Measurements from ENCODE around the gene DMBX1.

The DMBX1 gene

DNA sequence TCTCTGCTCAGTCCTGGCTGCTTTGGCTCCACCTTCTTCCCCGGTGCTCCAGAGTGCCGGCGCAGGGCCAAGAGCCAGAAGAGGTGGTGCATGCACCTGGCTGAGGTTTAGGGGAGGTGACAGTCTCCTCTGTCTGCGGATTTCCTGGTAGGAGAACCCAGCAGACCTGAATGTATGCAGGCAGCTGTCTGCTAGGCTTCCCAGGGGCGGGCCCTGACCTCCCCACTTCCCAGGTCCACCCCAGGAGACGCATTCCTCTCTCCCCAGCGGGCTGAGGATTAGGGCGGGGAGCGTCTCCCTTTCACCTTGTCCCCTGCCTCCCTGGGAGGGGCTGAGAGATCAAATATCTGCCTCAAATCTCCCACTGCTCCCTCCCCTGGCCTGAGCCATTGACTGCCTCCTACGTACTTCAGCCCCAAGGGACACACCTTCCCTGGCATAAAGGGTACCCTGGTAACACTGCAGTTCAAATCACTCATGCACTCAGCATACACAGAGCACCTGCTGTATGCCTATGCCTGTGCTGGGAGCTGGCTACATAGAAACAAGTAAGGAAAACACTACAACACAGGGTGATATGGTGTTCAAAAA, 27.5 kb downstream of the DMBX1 start:
- Histone ChIP-seq H3K27ac (ENCODE audit: low read length) (no peak overlapping the region), H3K4me1 (ENCODE audit: control insufficient read depth, insufficient read depth, low read length) (peaks cover 17% of the 10 kb centered on the region), H3K4me3 (ENCODE audit: low read length) (no peak overlapping the region), H3K27me3 (ENCODE audit: control insufficient read depth, insufficient read depth, low read length) (no peaks in the 10 kb centered on the region), H3K9me3 (ENCODE audit: control insufficient read depth, insufficient read depth, low read length) (no peaks in the 10 kb centered on the region), H3K36me3 (ENCODE audit: control insufficient read depth, insufficient read depth, low read length) (no peaks in the 10 kb centered on the region)
- no peak for DNase-seq (ENCODE audit: low read depth, low spot score)
- WGBS (ENCODE audit: insufficient coverage, insufficient read length) = no CpG with 5 or more reads among the region's 10 CpGs

DNA sequence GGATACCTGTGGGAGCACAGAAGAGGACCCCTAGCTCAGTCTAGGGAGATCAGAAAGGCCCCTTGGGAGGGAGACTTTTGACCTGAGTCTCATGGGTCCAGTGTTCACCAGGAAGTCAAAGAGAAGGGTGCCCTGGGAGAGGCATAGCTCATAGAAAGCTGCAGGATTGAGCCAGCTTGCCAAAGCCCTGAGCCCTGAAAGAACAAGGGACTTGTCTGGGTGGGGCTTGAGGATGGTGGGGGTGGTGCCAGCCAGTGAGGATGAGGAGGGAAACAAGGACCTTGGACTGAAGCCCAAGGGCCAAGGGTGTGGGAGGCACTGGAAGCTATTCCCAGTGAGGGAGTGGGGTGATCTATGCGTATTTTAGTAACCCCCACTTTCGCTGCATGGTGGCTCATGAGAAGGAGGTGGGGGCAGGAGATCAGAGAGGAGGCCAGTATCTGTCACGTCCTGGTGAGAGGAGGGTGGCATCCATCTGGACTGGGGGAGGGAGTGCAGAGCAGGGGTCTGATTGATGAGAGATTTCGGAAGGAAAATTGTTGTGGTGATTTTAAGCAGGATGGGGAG, 28.4 kb downstream of the DMBX1 start:
- Histone ChIP-seq H3K27ac (ENCODE audit: low read length) (no peak overlapping the region), H3K9me3 (ENCODE audit: control insufficient read depth, insufficient read depth, low read length) (no peaks in the 10 kb centered on the region), H3K4me3 (ENCODE audit: low read length) (no peak overlapping the region), H3K36me3 (ENCODE audit: control insufficient read depth, insufficient read depth, low read length) (no peaks in the 10 kb centered on the region), H3K4me1 (ENCODE audit: control insufficient read depth, insufficient read depth, low read length) (peaks cover 18% of the 10 kb centered on the region), H3K27me3 (ENCODE audit: control insufficient read depth, insufficient read depth, low read length) (no peaks in the 10 kb centered on the region)
- no CpG with 5 or more reads among the region's 4 CpGs for WGBS (ENCODE audit: insufficient coverage, insufficient read length)
- DNase-seq (ENCODE audit: low read depth, low spot score) = no peak

DNA sequence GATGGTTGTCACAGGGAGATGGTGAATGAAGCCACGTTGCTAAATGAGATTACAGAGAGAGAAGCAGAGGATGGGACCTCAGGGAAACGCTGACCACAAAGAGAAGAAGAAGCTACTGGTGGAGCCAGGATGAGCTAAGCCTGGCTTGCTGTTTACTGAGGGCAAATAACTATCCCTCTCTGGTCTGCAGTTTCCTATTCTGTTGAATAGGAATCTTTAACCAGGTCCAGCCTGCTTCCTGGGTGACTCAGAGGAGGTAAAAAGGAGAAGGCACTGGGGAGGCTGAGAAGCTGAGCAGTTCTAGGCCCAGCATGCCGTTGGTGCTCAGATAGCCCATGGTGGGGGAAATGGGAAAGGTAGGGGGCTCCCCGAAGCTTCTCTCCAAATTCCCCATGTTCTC, 29.6 kb downstream of the DMBX1 start:
- H3K27ac ChIP-seq (ENCODE audit: low read length) = no peak overlapping the region

DNA sequence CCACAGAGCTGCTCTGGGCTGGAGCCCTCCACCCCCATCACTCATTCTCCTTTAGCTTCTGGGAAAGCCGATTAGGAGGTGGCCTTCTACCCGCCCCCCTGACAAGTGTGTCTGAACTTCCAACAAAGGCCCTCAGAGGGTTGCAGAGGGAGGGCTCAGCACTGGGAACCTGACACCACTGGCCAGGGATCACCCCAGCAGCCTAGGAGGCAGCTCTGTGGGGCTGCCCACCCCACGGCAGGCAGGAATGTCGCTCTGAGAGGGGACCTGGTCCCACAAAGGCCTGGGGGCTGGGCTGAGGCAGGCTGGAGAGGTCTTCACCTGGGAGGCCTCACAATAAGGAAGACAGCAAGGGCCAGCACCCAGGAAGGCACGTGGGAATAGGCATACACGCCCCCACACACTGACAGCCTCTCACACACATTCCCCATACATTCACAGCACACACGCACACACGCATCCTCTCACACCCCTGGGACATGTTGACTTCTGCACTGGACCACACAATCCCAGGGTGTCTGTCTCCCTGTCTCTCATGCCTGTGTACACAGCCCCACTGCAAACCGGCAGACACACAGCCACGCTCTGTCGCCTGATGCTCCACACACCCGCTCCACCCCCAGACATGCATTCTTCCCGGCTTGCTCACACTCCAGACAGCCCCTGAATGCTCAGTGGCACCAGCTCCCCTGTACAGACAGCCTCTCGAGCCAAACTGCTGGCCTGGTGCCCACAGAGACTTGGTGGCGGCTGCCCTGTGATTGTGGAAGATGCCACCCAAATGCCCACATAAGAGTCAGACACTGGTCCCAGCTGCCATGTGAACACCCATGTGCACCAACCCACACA, 30.7 kb downstream of the DMBX1 start:
- DNase-seq (ENCODE audit: low read depth, low spot score) = no peak
- no peaks in the 10 kb centered on the region; the same call in 1 of the 2 replicates for H3K27me3 ChIP-seq (ENCODE audit: control insufficient read depth, insufficient read depth, low read length)
- H3K9me3 ChIP-seq (ENCODE audit: control insufficient read depth, insufficient read depth, low read length) = no peaks in the 10 kb centered on the region
- no CpG with 5 or more reads among the region's 15 CpGs for WGBS (ENCODE audit: insufficient coverage, insufficient read length)
- no peak overlapping the region for H3K27ac ChIP-seq (ENCODE audit: low read length)
- no peaks in the 10 kb centered on the region for H3K36me3 ChIP-seq (ENCODE audit: control insufficient read depth, insufficient read depth, low read length)
- H3K4me1 ChIP-seq (ENCODE audit: control insufficient read depth, insufficient read depth, low read length) = peaks cover 18% of the 10 kb centered on the region
- H3K4me3 ChIP-seq (ENCODE audit: low read length) = no peak overlapping the region

More for the DNA sequence above, 29.6 kb downstream of the DMBX1 start:
- H3K36me3 ChIP-seq (ENCODE audit: control insufficient read depth, insufficient read depth, low read length) = no peaks in the 10 kb centered on the region
- no CpG with 5 or more reads among the region's 4 CpGs for WGBS (ENCODE audit: insufficient coverage, insufficient read length)
- no peak overlapping the region for H3K4me3 ChIP-seq (ENCODE audit: low read length)
- H3K27me3 ChIP-seq (ENCODE audit: control insufficient read depth, insufficient read depth, low read length) = no peaks in the 10 kb centered on the region; the same call in 1 of the 2 replicates
- no peaks in the 10 kb centered on the region for H3K9me3 ChIP-seq (ENCODE audit: control insufficient read depth, insufficient read depth, low read length)
- no peak for DNase-seq (ENCODE audit: low read depth, low spot score)
- peaks cover 18% of the 10 kb centered on the region for H3K4me1 ChIP-seq (ENCODE audit: control insufficient read depth, insufficient read depth, low read length)

DNA sequence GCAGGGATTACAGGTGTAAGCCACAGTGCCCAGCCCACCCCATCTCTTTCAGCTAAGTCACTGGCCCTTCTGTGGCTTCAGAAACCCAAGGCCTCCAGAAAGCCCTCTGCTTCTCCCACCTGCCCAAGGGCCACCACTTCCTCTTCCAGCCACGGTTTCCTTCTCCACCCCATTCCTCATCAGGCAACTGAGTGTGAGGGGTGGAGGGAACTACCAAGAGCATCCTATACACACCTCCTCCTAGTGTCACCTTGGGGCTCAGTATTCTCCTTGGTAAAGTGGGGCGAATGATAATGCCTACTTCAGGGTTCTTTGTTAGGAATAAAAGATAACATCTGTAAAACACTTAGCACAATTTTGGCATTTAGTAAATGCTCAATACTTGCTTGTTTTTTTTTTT, 31.8 kb downstream of the DMBX1 start:
- WGBS (ENCODE audit: insufficient coverage, insufficient read length) = no CpG with 5 or more reads among the region's 2 CpGs
- Histone ChIP-seq H3K27me3 (ENCODE audit: control insufficient read depth, insufficient read depth, low read length) (peaks cover 7% of the 10 kb centered on the region; the same call in 1 of the 2 replicates), H3K27ac (ENCODE audit: low read length) (no peak overlapping the region), H3K9me3 (ENCODE audit: control insufficient read depth, insufficient read depth, low read length) (no peaks in the 10 kb centered on the region), H3K4me3 (ENCODE audit: low read length) (no peak overlapping the region), H3K4me1 (ENCODE audit: control insufficient read depth, insufficient read depth, low read length) (peaks cover 22% of the 10 kb centered on the region), H3K36me3 (ENCODE audit: control insufficient read depth, insufficient read depth, low read length) (no peaks in the 10 kb centered on the region)
- no peak for DNase-seq (ENCODE audit: low read depth, low spot score)

DNA sequence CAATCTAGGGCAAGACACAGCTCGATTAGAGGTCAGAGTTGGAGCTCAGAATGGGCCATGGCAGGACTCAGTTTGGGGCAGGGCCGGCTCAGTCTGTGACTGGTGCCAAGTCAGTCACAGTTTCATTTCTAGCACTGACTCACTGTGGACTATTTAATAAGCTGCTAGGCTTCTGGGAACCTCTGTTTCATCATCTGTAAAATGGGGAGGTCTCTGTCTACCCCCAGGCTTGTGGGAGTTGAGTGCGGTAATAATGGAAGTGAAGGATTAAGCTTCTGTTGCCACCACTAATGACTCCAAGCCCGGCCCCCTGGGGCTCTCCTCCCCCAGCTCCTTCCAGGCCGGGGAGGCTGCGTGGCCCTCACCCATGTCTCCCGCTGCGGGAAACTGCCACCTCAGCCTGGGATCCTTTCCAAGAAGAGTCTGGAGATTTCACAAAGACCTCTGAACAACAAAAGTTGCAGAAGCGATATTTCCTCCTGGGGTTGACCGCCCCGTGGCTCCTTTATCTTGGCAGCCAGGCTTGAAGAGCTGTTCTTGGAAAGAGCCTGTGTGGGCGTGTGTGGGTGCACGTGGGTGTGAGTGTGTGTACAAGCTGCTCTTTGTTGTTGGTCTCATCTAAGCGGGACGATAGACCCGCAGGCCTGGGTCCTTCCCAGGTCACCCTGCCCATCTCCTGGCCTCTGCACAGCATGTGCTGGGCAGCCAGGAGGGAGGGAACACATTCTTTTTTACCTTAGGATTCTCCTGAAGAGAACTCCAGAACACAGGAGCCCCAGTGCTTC, 32.7 kb downstream of the DMBX1 start:
- Histone ChIP-seq H3K27ac (ENCODE audit: low read length) (no peak overlapping the region), H3K4me3 (ENCODE audit: low read length) (no peak overlapping the region), H3K27me3 (ENCODE audit: control insufficient read depth, insufficient read depth, low read length) (peaks cover 8% of the 10 kb centered on the region; the same call in 1 of the 2 replicates), H3K36me3 (ENCODE audit: control insufficient read depth, insufficient read depth, low read length) (no peaks in the 10 kb centered on the region), H3K4me1 (ENCODE audit: control insufficient read depth, insufficient read depth, low read length) (peaks cover 20% of the 10 kb centered on the region), H3K9me3 (ENCODE audit: control insufficient read depth, insufficient read depth, low read length) (no peaks in the 10 kb centered on the region)
- WGBS (ENCODE audit: insufficient coverage, insufficient read length) = no CpG with 5 or more reads among the region's 16 CpGs
- DNase-seq (ENCODE audit: low read depth, low spot score) = no peak

DNA sequence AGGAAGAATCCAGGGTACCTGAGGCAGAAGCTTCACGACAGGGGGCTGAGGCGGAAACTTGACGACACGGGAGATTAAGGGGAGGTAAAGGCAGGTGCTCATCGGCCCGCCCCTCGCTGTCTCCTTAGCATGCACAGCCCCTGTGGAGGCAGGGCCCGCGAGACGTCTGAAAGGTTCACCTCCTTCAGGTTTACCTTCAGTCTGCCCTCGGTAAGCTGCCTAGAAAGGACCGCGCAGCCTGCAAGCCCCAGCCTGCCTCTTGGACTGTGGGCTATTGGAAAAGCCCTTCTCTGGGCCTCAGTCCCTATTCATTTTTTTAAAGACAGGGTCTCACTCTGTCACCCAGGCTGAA, 33.3 kb downstream of the DMBX1 start:
- no peak for DNase-seq (ENCODE audit: low read depth, low spot score)
- Histone ChIP-seq H3K4me1 (ENCODE audit: control insufficient read depth, insufficient read depth, low read length) (peaks cover 19% of the 10 kb centered on the region), H3K27me3 (ENCODE audit: control insufficient read depth, insufficient read depth, low read length) (peaks cover 10% of the 10 kb centered on the region; the same call in 1 of the 2 replicates), H3K9me3 (ENCODE audit: control insufficient read depth, insufficient read depth, low read length) (no peaks in the 10 kb centered on the region), H3K36me3 (ENCODE audit: control insufficient read depth, insufficient read depth, low read length) (no peaks in the 10 kb centered on the region), H3K27ac (ENCODE audit: low read length) (no peak overlapping the region), H3K4me3 (ENCODE audit: low read length) (no peak overlapping the region)
- no CpG with 5 or more reads among the region's 13 CpGs for WGBS (ENCODE audit: insufficient coverage, insufficient read length)

DNA sequence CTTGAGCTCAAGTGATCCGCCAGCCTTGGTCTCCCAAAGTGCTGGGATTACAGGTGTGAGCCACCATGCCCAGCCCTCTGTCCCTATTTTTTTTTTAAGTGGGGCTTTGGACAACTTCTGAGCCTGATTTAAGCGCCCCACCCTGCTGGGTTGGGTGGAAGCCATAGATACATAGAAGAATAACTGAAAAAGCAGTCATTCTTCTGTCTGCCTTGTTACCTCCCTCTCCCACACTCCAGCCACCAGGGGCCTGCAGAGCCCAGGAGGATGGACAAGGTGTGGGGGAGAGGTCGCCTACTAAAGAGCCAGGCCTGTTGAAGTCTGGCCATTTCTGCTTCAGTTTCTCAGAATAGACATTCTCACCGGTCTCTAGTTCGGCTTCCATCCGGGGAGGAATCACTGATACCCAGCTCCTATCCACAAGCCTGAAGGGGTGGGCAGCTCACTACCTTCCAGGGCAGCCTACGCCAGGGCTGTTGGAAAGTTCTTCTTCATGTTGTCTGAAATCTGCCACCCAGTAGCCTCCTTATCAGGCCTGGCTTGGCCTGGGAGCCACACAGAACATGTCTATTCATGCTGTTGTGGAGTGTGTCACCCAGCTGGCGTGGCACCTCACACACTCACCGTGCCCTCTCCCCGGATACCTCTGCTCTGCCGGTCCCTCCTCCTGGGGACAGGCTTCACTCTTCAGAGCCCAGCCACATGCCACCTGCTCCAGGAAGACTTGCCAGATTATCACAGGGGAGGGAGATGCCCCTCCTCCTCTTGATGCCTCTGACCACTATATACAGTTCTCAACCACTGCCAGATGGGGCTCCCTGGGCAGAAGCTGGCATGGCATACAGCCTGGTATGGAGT, 34.1 kb downstream of the DMBX1 start:
- Histone ChIP-seq H3K36me3 (ENCODE audit: control insufficient read depth, insufficient read depth, low read length) (no peaks in the 10 kb centered on the region), H3K4me1 (ENCODE audit: control insufficient read depth, insufficient read depth, low read length) (peaks cover 17% of the 10 kb centered on the region), H3K9me3 (ENCODE audit: control insufficient read depth, insufficient read depth, low read length) (no peaks in the 10 kb centered on the region), H3K4me3 (ENCODE audit: low read length) (no peak overlapping the region), H3K27me3 (ENCODE audit: control insufficient read depth, insufficient read depth, low read length) (peaks cover 11% of the 10 kb centered on the region; the same call in 1 of the 2 replicates), H3K27ac (ENCODE audit: low read length) (no peak overlapping the region)
- no peak for DNase-seq (ENCODE audit: low read depth, low spot score)
- no CpG with 5 or more reads among the region's 11 CpGs for WGBS (ENCODE audit: insufficient coverage, insufficient read length)

DNA sequence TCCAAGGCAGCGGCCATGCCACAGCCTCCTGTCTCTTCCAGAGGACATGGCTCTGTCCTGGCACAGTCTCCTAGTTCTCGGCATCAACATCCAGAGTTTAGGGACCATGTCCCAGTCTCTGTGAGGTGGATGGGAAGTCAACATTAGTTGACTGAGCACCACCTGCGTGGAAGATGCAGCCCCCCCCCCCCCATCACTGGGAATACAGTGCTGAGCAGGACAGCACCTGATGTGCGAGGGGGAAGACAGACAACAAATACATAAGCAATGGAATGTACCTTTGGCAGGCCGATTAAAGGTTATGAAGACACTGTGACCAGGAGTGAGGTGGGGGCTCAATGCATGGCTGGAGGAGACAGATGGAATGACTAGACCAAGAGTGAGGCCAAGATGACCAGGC, 35.2 kb downstream of the DMBX1 start:
- Histone ChIP-seq H3K4me1 (ENCODE audit: control insufficient read depth, insufficient read depth, low read length) (peaks cover 16% of the 10 kb centered on the region), H3K27ac (ENCODE audit: low read length) (no peak overlapping the region), H3K4me3 (ENCODE audit: low read length) (no peak overlapping the region), H3K36me3 (ENCODE audit: control insufficient read depth, insufficient read depth, low read length) (no peaks in the 10 kb centered on the region), H3K27me3 (ENCODE audit: control insufficient read depth, insufficient read depth, low read length) (peaks cover 11% of the 10 kb centered on the region; the same call in 1 of the 2 replicates), H3K9me3 (ENCODE audit: control insufficient read depth, insufficient read depth, low read length) (no peaks in the 10 kb centered on the region)
- no CpG with 5 or more reads among the region's 5 CpGs for WGBS (ENCODE audit: insufficient coverage, insufficient read length)
- no peak for DNase-seq (ENCODE audit: low read depth, low spot score)
